HG03045 (cell line): ENCODE measurements around the gene PCLAF.
A peak's percentile ranks its signal among the peaks of the same experiment; 100 is the strongest.
"Not testable (repeated sequence)": the region's sequence is repeated elsewhere in the genome, so short reads cannot be mapped to it uniquely, and the experiment has no call there.

Experiments
- ATAC-seq: cut with Tn5 transposase; IDR thresholded peaks from one replicate; pipeline ENCODE4 v1.9.1; 2021; ENCODE audit warnings: mild to moderate bottlenecking, moderate library complexity; ENCODE audit not compliant: unreplicated experiment

Gene PCLAF

GRCh38 chr15:64381000-64381751 is at the start of gene PCLAF:
Gene PCLAF, minus strand, starts transcription at chr15:64381441. Its CDS starts 70 bp downstream, at chr15:64381371.
- peak; percentile 96 for ATAC-seq

GRCh38 chr15:64430000-64430735 is 48.9 kb upstream of the PCLAF start:
- no peak for ATAC-seq

- ATAC-seq = no peak
Observed at GRCh38 chr15:64429448-64429847, 48.2 kb upstream of the PCLAF start.

- ATAC-seq = no peak
Observed at GRCh38 chr15:64426845-64427465, 45.7 kb upstream of the PCLAF start.

DNA sequence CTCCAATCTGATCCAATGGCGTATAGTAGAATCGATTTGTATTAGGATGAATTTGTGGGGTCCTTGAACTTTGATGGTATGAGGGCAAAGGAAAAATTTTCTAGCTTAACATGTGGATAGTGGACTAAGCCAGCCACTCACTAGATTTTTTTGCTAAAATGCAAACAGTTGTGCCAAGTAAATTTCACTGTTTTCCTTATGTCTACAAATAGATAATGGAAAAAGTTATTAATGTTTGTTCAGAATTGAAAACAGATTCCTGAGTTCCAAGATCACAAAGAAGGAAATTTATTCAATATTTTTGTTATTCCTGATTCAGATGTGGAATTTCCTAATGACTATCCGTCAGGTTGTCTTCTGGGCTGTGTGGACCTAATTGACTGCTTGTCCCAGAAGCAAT is 44.0 kb upstream of the PCLAF start:
- no peak for ATAC-seq

DNA sequence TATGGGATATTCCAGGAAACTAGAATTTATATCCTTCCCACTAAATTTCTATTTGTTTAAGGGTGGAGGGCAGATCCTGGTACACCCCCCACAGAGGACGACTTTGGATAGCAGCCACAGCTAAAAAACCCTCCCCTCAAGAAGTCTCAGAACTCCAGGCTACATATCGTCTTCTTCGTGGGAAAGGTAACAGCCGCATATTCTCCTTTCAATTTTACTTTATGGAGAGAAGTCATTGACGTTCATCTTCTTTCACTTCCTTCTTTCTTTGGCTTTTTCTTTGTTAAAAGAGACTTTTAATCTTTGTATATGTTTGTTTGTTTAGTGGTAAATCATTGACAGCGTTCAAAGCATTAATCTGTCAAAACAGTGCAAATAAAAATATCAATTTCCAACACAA is 42.7 kb upstream of the PCLAF start:
- no peak for ATAC-seq

- no peak for ATAC-seq
Observed at GRCh38 chr15:64422697-64423096, 41.5 kb upstream of the PCLAF start.

DNA sequence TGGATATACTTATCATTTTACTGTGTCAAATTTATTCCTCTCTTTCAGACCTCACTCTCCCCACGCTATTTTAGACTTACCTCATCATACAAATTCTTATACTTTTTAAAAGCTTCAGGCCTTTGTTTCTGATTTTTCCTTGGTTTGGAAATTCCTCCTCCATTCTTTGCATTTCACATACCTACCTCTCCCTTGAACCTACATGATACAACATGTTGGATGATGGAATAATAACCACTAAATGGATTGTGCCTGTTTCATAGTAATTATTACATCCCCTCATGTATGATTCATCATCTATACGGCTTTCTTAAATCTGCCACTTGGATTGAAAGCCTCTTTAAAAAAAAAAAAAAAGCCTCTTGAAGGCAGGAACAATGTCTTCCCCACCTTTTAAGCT is 31.0 kb upstream of the PCLAF start:
- no peak for ATAC-seq

DNA sequence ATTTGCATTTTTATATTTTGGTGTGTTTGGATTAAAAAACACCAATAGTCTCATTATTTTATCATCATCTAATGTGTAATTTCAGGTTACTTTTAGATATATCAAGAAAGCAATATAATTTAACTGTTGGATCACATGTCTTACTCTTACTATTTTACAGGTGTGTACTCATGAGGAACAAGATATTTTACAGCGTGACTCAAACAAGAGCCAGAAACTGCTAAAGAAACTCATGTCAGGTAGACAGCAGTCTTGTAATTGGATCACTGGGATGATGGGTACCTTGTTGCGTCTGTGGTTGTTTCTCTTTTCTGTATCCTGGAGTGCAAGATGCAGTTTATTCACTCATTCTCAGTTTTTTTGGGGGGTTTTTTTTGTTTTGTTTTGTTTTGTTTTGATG is 19.3 kb upstream of the PCLAF start:
- no peak for ATAC-seq

DNA sequence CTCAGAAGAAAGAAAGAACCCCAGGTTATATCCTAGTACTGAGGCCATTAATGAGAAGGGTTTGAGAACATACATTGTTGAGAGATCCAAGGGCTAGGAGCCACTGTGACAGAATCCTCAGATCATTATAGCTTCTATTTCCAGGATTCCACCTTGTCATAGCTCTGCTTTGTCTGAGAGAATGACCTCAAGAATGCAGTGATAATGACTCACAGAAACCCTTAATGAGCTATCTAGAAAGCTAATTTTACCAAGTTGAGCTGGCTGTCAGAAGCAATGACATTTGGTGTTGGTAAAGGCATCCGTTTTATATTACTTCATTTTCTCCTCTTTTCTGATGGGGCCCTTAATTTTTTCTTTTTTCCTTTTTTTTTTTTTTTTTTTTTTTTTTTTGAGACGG is 17.3 kb upstream of the PCLAF start:
- no peak for ATAC-seq

GRCh38 chr15:64396789-64397188 is 15.5 kb upstream of the PCLAF start:
- no peak for ATAC-seq

DNA sequence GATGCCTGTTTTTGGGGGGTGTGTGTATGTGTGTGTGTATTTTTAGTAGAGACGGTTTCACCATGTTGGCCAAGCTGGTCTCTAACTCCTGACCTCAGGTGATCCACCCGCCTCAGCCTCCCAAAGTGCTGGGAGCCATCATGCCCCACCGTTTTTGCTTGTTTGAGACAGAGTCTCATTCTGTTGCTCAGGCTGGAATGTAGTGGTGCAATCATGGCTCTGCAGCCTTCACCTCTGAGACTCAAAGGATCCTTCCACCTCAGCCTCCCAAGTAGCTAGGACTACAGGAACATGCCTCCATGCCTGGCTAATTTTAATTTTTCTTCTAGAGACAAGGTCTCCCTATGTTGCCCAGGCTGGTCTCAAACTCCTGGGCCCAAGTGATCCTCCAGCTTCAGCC is 11.2 kb upstream of the PCLAF start:
- ATAC-seq = not testable (repeated sequence)

DNA sequence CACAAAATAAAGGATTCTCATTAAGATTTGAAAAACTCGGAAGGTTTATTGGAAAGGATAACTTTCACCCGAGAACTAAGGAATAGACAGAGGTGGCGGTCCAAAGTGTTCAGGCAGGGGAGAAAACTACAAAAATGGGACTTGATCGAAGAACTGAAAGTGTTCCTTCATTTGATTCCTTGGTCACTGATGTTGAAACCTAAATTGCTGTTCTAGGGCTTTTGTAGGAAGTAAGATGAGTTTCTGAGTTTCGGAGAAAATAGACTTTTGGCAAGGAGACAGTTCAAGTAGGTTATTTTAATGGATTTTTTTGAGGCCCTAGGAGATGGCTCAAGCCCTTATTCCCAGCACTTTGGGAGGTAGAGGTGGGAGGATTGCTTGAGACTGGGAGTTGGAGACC is 7.8 kb upstream of the PCLAF start:
- ATAC-seq = no peak

- peak; percentile 97 for ATAC-seq
Observed at GRCh38 chr15:64387562-64388168, 6.4 kb upstream of the PCLAF start, which contains the start of gene TRIP4. Gene TRIP4, plus strand, starts transcription at chr15:64387836. Its CDS starts 28 bp downstream, at chr15:64387864.

DNA sequence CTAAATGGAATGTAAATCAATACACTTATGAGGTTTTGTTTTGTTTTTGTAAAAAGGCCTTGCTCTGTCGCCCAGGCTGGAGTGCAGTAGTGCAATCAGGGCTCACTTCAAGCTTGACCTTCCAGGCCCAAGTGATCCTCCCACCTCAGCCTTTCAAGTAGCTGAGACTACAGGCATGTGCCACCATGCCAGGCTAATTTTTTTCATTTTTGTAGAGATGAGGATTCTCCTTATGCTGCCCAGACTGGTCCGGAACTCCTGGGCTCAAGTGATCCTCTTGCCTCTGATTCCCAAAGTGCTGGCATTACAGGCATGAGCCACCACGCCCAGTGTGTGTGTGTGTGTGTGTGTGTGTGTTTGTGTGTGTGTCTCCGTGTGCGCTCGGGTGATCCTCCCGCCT is 5.0 kb upstream of the PCLAF start:
- no peak for ATAC-seq

DNA sequence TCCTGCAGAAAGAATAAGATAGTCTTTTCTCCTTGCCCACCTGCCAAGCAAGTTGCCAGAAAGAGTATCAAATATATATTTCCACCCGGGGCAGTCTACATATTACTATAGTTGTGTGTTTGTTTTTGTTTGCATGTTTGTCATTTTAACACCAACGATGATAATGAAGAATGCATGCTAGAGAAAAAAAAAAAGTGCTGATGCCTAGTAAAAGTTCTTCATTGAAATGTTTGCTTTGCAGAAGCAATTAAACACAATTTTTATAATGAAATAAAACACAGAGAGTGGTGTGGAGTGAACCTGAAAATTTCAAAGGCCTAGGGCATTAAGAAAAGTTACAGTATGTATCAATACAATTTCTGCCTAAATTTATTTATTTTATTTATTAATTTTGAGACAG is 2.5 kb upstream of the PCLAF start:
- no peak for ATAC-seq

DNA sequence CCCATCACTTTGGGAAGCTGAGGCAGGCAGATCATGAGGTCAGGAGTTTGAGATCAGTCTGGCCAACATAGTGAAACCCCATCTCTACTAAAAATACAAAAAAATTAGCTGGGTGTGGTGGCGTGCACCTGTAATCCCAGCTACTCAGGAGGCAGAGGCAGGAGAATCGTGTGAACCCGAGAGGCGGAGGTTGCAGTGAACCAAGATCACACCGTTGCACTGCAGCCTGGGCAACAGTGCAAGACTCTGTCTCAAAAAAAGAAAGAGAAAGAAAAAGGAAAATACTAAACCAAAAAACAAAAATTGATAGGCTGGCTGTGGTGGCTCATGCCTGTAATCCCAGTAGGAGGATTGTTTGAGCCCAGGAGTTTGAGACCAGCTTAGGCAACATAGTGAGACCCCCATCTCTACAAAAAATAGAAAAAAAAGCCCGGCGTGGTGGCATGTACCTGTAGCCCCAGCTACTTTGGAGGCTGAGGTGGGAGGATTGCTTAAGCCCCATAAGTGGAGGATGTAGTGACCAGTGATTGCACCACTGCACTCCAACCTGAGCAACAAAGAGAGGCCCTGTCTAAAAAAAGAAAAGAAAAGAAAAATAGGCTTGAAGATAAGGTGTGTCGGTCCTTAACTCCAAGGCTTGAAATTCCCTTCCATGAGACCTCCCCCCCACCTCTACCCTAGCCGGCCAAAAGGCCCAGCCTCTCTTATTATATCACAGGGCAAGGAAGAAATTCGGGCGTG is 941 bp downstream of the PCLAF start:
- ATAC-seq = not testable (repeated sequence)

GRCh38 chr15:64379216-64379960 is 1.9 kb downstream of the PCLAF start:
- ATAC-seq = no peak

- no peak for ATAC-seq
Observed at GRCh38 chr15:64373360-64373759, 7.9 kb downstream of the PCLAF start.

- not testable (repeated sequence) for ATAC-seq
Observed at GRCh38 chr15:64371383-64371782, 9.9 kb downstream of the PCLAF start.
